Muscle layer of colon (tissue), 2 donors: ENCODE data around the gene SIL1.

Experiments used
- H3K27ac ChIP-seq: one replicate; pipeline ENCODE4 v1.7.0; 2013; ENCODE audit warnings: low read depth, mild to moderate bottlenecking, low read length, moderate library complexity
- H3K27me3 ChIP-seq, 2 donors: one replicate each; pipeline ENCODE4 v1.7.0; 2013; ENCODE audit warnings: low read length in 2 of 2, mild to moderate bottlenecking in 2 of 2; ENCODE audit not compliant: insufficient read depth in 2 of 2, control insufficient read depth in 1 of 2
- H3K36me3 ChIP-seq: one replicate; pipeline ENCODE4 v1.7.0; 2013; ENCODE audit warnings: mild to moderate bottlenecking, low read length; ENCODE audit not compliant: insufficient read depth
- H3K4me1 ChIP-seq: one replicate; pipeline ENCODE4 v1.7.0; 2013; ENCODE audit warnings: mild to moderate bottlenecking, low read length; ENCODE audit not compliant: insufficient read depth
- H3K4me3 ChIP-seq, 2 donors: one replicate each; pipeline ENCODE4 v1.7.0; 2013; ENCODE audit warnings: low read length in 2 of 2, low read depth in 1 of 2, mild to moderate bottlenecking in 1 of 2, moderate library complexity in 1 of 2
- H3K9ac ChIP-seq: one replicate; pipeline ENCODE4 v1.7.0; 2013; ENCODE audit warnings: low read length
- H3K9me3 ChIP-seq: one replicate; pipeline ENCODE4 v1.7.0; 2013; ENCODE audit warnings: mild to moderate bottlenecking, low read length
- donor health status: abdominal sarcoma.
- donor health status: Adenocarcinoma of cecum.

The SIL1 gene

DNA sequence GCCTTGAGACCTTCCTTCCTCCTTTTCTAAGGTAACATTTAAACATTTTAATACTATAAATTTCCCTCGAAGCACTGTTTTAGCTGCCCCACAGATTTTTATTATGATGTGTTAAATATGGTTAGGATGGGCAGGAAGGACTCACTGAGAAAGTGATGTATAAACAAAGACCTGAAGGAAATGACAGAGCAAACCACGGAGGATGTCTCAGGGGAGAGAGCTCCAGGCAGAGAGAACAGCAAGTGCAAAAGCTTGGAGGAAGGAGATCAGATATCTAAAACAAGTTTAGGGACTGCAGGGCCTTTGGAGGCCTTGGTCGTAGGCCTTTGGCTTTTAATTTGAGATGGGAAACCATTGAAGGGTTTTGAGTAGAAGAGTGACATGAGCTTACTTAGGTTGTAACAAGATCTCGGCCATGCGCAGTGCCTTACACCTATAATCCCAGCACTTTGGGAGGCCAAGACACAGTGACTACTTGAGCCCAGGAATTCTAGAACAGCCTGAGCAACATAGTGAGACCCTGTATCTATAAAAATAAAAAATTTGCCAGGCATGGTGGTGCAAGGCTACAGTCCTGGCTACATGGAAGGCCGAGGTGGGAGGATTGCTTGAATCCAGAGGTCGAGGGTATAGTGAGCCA, 287.5 kb downstream of the SIL1 start:
- Histone ChIP-seq H3K27me3 (no peaks in the 10 kb centered on the region), H3K27ac (no peak overlapping the region), H3K9me3 (no peaks in the 10 kb centered on the region), H3K4me1 (no peaks in the 10 kb centered on the region), H3K9ac (no peak overlapping the region), H3K4me3 (no peak overlapping the region), H3K36me3 (peaks cover 11% of the 10 kb centered on the region)

DNA sequence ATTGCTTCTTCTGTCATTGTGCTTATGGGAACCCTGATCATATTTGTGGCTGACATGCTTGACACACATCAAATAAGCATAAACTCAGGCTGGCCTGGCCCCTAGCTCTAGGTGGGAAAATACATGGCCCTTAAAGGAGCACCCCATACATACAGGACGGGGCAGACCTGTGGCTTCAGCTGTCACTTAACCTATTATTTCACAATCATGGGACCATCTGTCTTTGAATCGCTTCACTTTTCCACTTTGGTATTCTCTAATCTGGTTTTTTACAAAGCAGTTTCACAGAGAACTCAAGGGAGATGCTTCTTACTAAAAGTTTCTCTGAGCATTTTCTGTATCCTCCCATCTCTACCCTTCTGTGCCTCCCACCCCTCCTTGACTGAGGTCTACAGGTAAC, 288.4 kb downstream of the SIL1 start:
- no peaks in the 10 kb centered on the region for H3K9me3 ChIP-seq
- peaks cover 18% of the 10 kb centered on the region for H3K36me3 ChIP-seq
- H3K9ac ChIP-seq, result no peak overlapping the region
- no peak overlapping the region for H3K4me3 ChIP-seq
- H3K27me3 ChIP-seq, result no peaks in the 10 kb centered on the region
- no peak overlapping the region for H3K27ac ChIP-seq
- no peaks in the 10 kb centered on the region for H3K4me1 ChIP-seq

DNA sequence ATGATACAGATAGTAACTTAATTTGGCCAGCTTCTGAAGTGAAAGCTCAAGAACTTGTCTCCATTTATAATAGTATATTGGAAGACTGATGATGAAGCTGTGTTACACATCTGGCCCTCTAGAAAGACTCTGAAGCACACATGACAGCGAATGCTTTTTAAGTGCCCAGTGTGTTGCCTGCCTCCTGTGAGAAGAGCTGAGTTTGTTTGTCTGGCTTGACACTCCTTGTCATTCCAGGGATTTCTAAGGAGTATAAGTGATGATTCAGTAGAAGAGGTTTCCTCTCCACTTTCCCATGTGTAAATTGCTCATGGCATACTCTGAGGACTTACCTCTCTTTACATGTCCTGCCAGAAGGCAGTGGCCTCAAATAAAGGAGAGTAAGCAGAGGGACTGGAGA, 292.6 kb downstream of the SIL1 start:
- Histone ChIP-seq H3K27ac (no peak overlapping the region), H3K4me3 (no peak overlapping the region), H3K27me3 (no peaks in the 10 kb centered on the region), H3K36me3 (peaks cover 37% of the 10 kb centered on the region), H3K9me3 (no peaks in the 10 kb centered on the region), H3K9ac (no peak overlapping the region), H3K4me1 (no peaks in the 10 kb centered on the region)

DNA sequence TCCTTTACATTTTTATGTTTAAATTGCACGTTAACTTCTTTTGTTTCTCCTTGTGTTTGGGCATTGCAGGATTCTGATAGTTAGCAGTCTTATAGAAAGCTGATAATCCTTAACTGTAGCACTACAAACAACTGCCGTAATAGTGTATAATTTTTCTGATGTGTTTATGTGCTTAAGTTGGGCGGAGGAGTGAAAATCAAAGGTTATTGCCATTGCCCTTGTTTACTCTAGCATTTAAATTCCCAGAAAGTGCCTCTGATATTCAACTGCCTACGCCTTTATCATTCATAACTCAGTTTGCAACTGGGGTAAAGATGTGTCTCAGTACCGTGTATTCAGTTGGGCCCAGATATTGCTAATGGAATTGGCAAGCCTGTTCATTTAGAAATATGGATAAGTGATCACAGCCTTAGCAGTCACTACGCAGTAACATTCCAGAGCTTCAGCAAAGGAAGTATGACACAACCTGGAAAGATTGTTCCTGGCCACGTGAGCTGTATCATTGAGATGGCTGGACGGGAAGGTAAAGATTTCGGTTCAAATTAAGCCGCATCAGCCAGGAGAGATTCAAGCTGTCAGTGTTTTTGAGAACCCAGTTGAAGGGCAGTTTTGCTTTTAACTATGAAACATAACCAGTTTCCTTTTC, 294.9 kb downstream of the SIL1 start:
- Histone ChIP-seq H3K9ac (no peak overlapping the region), H3K27ac (no peak overlapping the region), H3K27me3 (no peaks in the 10 kb centered on the region), H3K4me3 (no peak overlapping the region), H3K36me3 (peaks cover 34% of the 10 kb centered on the region), H3K4me1 (no peaks in the 10 kb centered on the region), H3K9me3 (no peaks in the 10 kb centered on the region)

DNA sequence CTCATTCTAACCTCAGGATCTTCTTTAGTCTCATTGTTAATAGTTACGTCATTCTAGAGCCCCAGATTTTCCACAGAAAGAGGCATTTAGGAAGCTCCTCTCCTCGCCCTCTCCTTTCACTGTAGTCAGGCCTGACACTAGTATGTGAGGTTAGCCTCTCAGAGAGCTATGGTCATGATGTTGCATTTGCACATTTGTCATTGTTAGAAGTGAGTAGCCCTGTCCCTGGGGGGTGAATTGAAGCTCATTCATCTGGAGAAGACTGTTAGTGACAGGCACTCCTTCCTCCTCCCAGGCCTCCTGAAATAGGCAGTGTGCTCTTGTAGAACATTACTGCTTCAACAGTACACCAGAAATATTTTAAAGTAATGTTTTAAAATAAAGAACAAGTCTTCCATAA, 296.5 kb downstream of the SIL1 start:
- H3K4me3 ChIP-seq, result no peak overlapping the region
- H3K36me3 ChIP-seq, result peaks cover 34% of the 10 kb centered on the region
- H3K9me3 ChIP-seq, result no peaks in the 10 kb centered on the region
- H3K27ac ChIP-seq, result no peak overlapping the region
- no peaks in the 10 kb centered on the region for H3K27me3 ChIP-seq
- no peaks in the 10 kb centered on the region for H3K4me1 ChIP-seq
- no peak overlapping the region for H3K9ac ChIP-seq

DNA sequence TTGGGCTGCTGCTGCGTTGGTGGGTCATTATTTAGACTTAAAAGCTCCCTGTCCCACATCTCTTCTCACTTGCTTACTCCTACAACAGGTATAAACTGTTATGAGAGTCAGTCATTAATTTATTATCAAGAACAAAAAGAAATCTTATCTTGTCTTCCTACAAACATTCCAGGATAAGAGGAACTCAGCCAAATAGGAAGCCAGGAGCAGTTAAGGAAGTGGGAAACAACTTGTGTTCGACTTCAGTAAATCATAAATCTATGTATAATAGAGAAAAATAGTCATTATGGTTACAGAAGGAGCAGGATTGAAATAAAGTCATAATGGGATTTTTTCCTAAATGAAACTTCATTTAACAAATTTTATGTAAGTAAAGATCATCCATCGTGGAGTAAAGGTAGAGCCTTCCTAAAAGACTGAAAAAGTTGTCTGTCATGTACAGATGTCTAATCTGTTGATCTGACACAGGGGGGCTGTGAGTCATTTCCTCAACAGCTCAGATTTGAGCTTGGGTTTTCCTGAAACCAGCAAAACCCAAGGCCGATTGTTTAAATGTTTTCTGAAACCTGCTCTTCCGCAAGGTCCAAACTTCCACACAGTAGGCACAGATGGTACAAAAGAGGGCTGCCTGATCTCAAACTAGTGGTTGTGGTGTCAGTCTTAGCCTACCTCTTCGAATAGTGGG, 297.7 kb downstream of the SIL1 start:
- Histone ChIP-seq H3K4me3 (no peak overlapping the region), H3K27ac (no peak overlapping the region), H3K9me3 (no peaks in the 10 kb centered on the region), H3K9ac (no peak overlapping the region), H3K4me1 (no peaks in the 10 kb centered on the region), H3K36me3 (peaks cover 24% of the 10 kb centered on the region), H3K27me3 (no peaks in the 10 kb centered on the region)

DNA sequence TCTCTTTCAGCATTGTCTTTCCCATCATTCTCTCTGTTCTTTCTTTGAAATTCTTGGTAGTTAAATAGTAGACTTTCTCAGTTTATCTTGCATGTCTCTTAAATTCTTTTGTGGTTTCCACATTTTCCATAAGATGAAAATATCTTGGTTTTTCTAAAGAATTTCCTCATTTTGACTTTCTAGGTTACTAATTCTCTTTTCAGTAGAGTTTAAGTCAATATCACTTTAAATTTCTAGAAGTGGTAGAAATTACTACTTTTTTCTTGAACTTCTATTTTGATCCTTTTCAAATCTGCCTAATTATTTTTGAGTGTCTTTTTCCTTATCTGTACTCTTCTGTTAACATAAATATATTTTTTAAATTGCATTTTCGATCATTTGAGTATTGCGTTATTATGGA, 299.4 kb downstream of the SIL1 start:
- no peaks in the 10 kb centered on the region for H3K27me3 ChIP-seq
- H3K4me3 ChIP-seq, result no peak overlapping the region
- no peaks in the 10 kb centered on the region for H3K4me1 ChIP-seq
- H3K36me3 ChIP-seq, result peaks cover 11% of the 10 kb centered on the region
- H3K9ac ChIP-seq, result no peak overlapping the region
- no peak overlapping the region for H3K27ac ChIP-seq
- H3K9me3 ChIP-seq, result no peaks in the 10 kb centered on the region

DNA sequence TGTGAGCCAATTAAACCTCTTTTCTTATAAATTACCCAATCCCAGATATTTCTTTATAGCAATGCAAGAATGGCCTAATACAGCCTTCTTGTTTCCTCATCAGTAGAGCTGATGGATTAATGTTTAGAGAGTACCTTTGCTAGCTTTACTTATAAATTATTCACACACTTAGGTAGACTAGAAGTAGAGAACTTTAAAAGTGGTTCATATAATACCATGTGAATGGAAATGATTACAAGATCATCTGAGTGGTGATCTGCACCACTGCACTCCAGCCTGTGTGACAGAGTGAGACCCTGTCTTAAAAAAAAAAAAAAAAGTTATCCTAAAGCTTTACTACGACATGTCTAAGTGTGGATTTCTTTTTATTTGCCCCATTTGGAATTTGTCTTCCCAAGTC, 299.9 kb downstream of the SIL1 start:
- H3K27me3 ChIP-seq, result no peaks in the 10 kb centered on the region
- no peak overlapping the region for H3K27ac ChIP-seq
- H3K4me1 ChIP-seq, result no peaks in the 10 kb centered on the region
- H3K36me3 ChIP-seq, result peaks cover 8% of the 10 kb centered on the region
- H3K9ac ChIP-seq, result no peak overlapping the region
- H3K4me3 ChIP-seq, result no peak overlapping the region
- H3K9me3 ChIP-seq, result no peaks in the 10 kb centered on the region
